SK-N-SH treated with all-trans-retinoic acid at 6 μM for 48 hours (cell line): ENCODE measurements around the gene RNPS1.

ENCODE experiments used
- ARNTL ChIP-seq: fragments of 450-650 bp; formaldehyde crosslinking; IDR thresholded peaks from 2 replicates; pipeline ENCODE4 v1.5.0; 2020; ENCODE audit warnings: low read depth, mild to moderate bottlenecking, moderate library complexity, borderline replicate concordance
- BACH2 ChIP-seq: fragments of 250-450 bp; sonication (Bioruptor Pico); IDR thresholded peaks from 2 replicates; pipeline ENCODE4 v1.9.0; 2021; ENCODE audit warnings: mild to moderate bottlenecking, borderline replicate concordance
- CSDC2 ChIP-seq: fragments of 250-450 bp; sonication (Bioruptor Pico); IDR thresholded peaks from 2 replicates; pipeline ENCODE4 v1.5.0; 2020; ENCODE audit warnings: mild to moderate bottlenecking, moderate library complexity
- GLIS3 ChIP-seq: fragments of 250-450 bp; sonication (Bioruptor Pico); IDR thresholded peaks from 2 replicates; pipeline ENCODE4 v1.5.0; 2020; ENCODE audit warnings: mild to moderate bottlenecking, moderate library complexity
- PATZ1 ChIP-seq: fragments of 250-450 bp; sonication (Bioruptor Pico); IDR thresholded peaks from 2 replicates; pipeline ENCODE4 v1.8.0; 2020; ENCODE audit warnings: mild to moderate bottlenecking, moderate library complexity, borderline replicate concordance
- PPARA ChIP-seq: fragments of 250-450 bp; sonication (Bioruptor Pico); IDR thresholded peaks from 2 replicates; pipeline ENCODE4 v1.5.0; 2020; ENCODE audit warnings: mild to moderate bottlenecking, borderline replicate concordance
- RARB ChIP-seq: fragments of 250-450 bp; sonication (Bioruptor Pico); IDR thresholded peaks from 2 replicates; pipeline ENCODE4 v1.8.0; 2021; ENCODE audit warnings: mild to moderate bottlenecking, moderate library complexity
- TOX ChIP-seq: fragments of 250-450 bp; sonication (Bioruptor Pico); IDR thresholded peaks from 2 replicates; pipeline ENCODE4 v1.8.0; 2021; ENCODE audit warnings: mild to moderate bottlenecking, moderate library complexity, borderline replicate concordance
- ZC3H10 ChIP-seq: fragments of 250-450 bp; sonication (Bioruptor Pico); IDR thresholded peaks from 2 replicates; pipeline ENCODE4 v1.5.1; 2021; ENCODE audit warnings: mild to moderate bottlenecking, moderate library complexity
- ZFP3 ChIP-seq: fragments of 250-450 bp; sonication (Bioruptor Pico); IDR thresholded peaks from 2 replicates; pipeline ENCODE4 v1.5.0; 2020; ENCODE audit warnings: mild to moderate bottlenecking, moderate library complexity
- ZFP30 ChIP-seq: fragments of 450-650 bp; formaldehyde crosslinking; IDR thresholded peaks from 2 replicates; pipeline ENCODE4 v1.5.0; 2022; ENCODE audit warnings: mild to moderate bottlenecking, moderate library complexity
- ZNF565 ChIP-seq: fragments of 450-650 bp; formaldehyde crosslinking; conservative IDR thresholded peaks from 2 replicates; pipeline ENCODE4 v1.5.0; 2020; ENCODE audit warnings: low read depth, mild to moderate bottlenecking, moderate library complexity
- ZNF8 ChIP-seq: fragments of 450-650 bp; formaldehyde crosslinking; IDR thresholded peaks from 2 replicates; pipeline ENCODE4 v1.5.0; 2020; ENCODE audit warnings: mild to moderate bottlenecking, moderate library complexity
- TF ChIP-seq, protein P1 (sequence below): fragments of 250-450 bp; sonication (Bioruptor Pico); IDR thresholded peaks from 2 replicates; pipeline ENCODE4 v1.8.0; 2021; ENCODE audit warnings: low read depth, mild to moderate bottlenecking, moderate library complexity, borderline replicate concordance

DNA sequence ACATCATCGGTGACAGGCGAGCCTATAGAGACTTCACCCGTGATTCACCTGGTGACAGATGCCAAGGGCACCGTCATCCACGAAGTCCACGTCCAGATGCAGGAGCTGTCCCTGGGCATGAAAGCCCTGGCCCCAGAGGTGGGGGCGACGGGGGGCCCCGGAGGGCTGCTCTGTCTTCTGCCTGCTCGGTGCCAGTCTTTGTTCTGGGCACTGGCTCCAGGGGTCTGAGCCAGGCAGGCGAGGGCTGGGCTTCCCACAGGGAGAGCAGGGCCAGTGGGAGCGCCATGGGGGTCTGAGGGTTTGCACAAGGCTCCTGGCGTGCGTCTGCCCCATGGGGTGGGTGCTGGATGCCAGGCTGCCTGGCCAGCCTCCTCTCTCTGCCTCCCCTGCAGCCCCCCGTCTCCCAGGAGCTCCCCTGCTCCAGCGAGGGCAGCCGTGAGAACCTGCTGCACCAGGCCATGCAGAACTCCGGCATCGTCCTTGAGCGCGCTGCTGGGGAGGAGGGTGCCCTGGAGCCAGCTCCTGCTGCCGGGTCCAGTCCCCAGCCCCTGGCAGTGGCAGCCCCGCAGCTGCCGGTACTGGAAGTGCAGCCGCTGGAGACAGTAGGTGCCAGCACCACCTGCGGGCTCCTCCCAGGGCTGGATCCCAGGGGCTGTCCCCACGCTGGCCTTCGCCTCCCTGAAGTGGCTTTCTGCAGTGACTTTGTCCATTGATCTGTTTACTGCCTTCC is 34.7 kb downstream of the RNPS1 start:
- TF ChIP-seq PATZ1 = no peak
- no peak for TF ChIP-seq PPARA (CRISPR knock-in tag)
- no peak for TF ChIP-seq ZNF8 (CRISPR knock-in tag)
- TF ChIP-seq ZC3H10 (CRISPR knock-in tag) = no peak
- TF ChIP-seq, protein P1, sequence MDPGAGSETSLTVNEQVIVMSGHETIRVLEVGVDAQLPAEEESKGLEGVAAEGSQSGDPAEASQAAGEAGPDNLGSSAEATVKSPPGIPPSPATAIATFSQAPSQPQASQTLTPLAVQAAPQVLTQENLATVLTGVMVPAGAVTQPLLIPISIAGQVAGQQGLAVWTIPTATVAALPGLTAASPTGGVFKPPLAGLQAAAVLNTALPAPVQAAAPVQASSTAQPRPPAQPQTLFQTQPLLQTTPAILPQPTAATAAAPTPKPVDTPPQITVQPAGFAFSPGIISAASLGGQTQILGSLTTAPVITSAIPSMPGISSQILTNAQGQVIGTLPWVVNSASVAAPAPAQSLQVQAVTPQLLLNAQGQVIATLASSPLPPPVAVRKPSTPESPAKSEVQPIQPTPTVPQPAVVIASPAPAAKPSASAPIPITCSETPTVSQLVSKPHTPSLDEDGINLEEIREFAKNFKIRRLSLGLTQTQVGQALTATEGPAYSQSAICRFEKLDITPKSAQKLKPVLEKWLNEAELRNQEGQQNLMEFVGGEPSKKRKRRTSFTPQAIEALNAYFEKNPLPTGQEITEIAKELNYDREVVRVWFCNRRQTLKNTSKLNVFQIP = no peak
- no peak for TF ChIP-seq ARNTL (CRISPR knock-in tag)
- TF ChIP-seq RARB (CRISPR knock-in tag) = no peak
- no peak for TF ChIP-seq BACH2 (CRISPR knock-in tag)
- no peak for TF ChIP-seq TOX (CRISPR knock-in tag)
- no peak for TF ChIP-seq ZNF565 (CRISPR knock-in tag)
- TF ChIP-seq ZFP3 (CRISPR knock-in tag) = no peak
- no peak for TF ChIP-seq GLIS3 (CRISPR knock-in tag)
- TF ChIP-seq ZFP30 (CRISPR knock-in tag) = no peak
- TF ChIP-seq CSDC2 (CRISPR knock-in tag) = no peak
